Suppressor macrophage treated with lipopolysaccharide for 4 hours (primary cell): ENCODE measurements around the gene IL31.
A peak's percentile ranks its signal among the peaks of the same experiment; 100 is the strongest.
"Not testable (repeated sequence)": the region's sequence is repeated elsewhere in the genome, so short reads cannot be mapped to it uniquely, and the experiment has no call there.

Experiments used
- DNase-seq: peaks from one replicate; pipeline ENCODE4 v3.0.0-alpha.2; 2020

IL31 gene

DNA sequence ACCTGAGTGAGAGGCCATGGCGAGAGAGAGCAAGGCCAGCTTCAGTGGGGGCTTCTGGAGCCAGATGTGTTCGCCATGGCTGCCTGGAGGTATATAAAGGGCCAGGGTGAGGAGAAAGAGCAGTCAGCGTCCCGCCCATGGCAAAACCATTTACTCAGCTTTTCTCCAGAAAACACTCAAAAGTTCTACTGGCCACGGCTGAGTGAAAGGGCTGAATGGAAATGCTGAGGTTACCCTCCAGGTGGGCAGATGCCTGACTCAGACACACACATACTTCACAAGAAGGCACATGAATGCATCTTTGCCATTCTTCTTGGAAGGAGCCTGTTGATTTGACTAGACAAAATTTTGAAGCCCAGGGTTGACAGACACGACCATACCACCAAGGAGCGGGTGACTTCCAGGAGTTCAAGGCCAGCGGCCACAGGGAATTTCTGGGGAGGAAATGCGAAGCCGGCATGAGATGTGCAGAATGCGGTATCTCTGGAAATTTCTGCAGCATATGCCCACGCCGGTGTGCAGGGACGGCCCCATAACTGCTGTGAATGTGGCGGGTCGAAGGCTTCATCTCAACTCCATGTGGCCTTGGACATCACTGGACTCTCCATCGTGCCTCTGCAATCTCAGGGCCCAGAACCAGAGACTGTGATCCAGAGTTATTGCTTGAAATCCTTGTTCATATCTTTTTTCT, at the start of gene IL31:
Gene IL31 (minus strand): TSS at position 67 of the 691 bp plus-strand sequence. CDS start 49 bp downstream, at position 18.
- DNase-seq, result no peak

DNA sequence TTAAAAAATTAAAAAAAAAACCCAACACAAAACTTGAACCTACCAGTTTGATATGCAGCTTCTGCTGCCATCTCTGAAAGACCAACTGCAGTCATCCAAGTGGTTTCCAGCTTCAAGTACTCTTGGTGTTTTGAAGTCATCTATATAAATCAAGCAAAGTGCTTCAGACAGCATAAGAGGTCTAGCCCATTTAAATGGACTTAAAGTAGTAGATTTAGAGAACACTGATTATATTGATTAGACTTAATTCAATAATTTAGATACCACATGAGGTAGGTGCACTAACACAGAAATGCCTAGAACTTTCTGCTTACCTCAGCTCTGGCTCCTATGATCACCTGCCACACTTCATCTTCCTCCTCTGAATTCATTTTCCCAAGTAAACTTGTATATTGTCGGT, 42.4 kb upstream of the IL31 start:
- no peak for DNase-seq

DNA sequence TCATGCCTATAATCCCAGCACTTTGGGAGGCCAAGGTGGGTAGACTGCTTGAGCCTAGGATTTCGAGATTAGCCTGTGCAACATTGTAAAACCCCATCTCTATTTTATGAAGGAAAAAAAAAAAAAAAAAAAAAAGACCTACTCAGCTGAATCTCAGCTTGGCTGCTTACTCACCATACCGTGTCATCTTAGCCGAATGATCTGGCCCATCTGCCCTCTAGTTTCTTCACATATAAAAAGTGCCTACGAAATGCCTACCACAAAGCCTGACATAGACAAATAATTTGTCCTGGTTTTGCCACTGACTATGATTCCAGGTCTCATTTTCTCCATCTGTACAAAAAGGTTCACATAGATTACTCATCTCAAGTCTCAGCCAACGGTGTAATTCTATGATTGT, 41.8 kb upstream of the IL31 start:
- peak; percentile 42 for DNase-seq

DNA sequence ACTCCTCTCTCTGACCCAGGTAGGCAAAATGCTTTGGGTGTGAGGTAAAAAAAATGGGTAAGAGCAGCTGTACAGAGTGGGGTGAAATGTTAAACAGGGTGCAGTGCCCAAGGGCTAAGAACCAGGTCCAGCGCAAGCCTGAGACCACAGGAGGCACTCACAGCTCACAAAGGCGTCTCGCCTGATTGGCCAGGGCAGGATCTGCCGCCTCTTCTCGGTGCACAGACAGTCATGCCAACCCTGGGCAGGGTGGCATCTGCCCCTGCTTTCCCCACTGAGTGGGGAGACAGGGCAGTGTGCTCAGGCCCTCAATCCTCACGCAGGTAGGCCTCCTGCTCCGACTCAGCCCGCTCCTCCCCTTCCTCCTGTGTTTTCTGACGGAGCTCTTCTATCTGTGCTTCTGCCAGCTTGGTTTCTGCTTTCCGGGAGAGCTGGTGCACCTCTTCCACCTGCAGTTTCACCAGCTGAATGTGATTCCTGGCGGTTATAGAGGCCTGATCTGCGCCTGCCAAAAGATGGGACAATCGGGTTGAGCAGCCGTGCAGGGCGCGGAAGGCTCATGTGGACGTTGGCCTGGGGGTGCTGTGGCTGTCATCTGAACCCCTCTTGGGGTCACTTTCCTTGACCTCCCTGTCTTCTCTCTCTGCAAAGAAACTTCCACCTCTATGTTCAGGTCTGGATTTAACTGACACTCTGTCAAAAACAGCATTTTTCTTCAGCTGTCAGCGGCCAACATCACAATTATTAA, 34.2 kb upstream of the IL31 start:
- DNase-seq, result no peak

DNA sequence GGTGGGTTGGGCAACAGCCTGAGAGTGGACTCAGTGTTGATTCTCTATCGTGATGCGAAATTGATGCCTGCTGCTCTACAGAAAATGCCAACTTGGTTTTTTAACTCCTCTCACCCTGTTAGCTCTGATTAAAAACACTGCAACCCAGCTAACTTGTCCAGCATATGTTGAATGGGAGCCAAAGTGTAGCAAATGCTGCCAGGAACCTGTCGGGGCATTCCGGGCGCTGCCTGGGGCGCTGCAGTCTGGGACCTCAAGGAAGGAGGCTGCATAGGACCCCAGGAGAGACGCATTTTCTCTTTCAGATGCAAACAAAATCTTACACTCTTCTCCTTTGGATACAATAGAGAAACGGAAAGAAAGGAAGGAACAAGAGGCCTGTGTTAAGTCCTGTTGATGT, 33.4 kb upstream of the IL31 start:
- no peak for DNase-seq

DNA sequence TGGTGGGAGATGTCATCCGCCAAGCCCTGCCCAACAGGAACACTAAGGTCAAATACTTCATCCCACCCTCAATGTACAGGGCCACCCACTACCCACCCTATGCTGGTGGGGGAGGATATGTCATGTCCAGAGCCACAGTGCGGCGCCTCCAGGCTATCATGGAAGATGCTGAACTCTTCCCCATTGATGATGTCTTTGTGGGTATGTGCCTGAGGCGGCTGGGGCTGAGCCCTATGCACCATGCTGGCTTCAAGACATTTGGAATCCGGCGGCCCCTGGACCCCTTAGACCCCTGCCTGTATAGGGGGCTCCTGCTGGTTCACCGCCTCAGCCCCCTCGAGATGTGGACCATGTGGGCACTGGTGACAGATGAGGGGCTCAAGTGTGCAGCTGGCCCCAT, 33.0 kb upstream of the IL31 start:
- DNase-seq, result no peak

DNA sequence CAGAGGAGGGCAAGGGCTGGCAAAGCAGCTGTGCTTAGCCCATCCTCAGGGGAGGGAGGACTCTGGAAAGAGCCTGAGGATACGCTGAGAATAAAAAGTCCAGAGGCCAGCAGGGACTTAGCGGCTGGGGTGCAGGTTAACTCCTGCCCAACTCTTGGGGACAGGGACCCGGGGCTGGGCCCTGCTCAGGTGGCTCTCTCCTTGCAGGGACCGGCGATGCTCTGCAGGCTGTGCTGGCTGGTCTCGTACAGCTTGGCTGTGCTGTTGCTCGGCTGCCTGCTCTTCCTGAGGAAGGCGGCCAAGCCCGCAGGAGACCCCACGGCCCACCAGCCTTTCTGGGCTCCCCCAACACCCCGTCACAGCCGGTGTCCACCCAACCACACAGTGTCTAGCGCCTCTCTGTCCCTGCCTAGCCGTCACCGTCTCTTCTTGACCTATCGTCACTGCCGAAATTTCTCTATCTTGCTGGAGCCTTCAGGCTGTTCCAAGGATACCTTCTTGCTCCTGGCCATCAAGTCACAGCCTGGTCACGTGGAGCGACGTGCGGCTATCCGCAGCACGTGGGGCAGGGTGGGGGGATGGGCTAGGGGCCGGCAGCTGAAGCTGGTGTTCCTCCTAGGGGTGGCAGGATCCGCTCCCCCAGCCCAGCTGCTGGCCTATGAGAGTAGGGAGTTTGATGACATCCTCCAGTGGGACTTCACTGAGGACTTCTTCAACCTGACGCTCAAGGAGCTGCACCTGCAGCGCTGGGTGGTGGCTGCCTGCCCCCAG, 32.3 kb upstream of the IL31 start:
- DNase-seq, result no peak

DNA sequence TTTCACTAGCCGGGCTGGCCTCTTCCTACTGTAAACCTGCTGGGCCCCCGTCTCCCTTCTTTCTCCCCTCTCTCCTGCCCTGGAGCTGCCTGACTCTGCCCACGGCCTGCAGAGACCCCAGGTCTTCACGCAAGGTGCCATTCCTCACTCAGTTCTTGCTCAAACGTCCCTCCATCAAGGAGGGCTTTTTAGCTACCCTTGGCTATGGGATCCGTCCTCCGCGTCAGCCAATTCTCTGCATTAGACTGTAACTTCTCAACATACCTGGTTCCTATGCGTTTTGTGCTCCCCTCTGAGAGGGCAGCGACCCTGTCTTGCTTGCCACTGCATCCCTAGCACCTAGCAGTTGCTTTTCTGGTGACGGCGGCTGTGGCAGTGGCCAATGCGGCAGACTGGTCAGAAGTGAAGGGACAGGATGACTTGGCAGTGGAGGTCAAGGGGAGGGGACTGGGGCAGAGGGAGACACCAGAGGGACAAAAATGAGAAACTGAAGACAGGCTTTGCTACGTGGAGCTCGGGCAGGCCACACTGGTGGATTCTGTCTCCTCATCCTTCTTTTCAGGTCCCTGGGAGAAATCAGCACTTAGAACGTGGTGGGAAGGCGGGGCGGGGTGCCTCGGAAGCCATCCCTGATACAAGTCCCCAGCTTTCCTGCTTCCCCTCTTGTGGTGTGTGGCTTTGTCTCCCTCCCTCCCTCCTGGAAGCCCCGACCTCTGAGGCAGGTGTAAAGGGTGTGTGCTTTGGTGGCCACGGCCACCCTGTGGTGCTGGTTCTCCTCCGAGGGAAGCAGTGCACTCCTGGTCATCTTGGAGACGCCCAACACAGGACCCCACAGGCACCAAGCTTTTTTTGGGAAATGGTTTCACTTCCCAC, 31.3 kb upstream of the IL31 start:
- DNase-seq, result no peak

DNA sequence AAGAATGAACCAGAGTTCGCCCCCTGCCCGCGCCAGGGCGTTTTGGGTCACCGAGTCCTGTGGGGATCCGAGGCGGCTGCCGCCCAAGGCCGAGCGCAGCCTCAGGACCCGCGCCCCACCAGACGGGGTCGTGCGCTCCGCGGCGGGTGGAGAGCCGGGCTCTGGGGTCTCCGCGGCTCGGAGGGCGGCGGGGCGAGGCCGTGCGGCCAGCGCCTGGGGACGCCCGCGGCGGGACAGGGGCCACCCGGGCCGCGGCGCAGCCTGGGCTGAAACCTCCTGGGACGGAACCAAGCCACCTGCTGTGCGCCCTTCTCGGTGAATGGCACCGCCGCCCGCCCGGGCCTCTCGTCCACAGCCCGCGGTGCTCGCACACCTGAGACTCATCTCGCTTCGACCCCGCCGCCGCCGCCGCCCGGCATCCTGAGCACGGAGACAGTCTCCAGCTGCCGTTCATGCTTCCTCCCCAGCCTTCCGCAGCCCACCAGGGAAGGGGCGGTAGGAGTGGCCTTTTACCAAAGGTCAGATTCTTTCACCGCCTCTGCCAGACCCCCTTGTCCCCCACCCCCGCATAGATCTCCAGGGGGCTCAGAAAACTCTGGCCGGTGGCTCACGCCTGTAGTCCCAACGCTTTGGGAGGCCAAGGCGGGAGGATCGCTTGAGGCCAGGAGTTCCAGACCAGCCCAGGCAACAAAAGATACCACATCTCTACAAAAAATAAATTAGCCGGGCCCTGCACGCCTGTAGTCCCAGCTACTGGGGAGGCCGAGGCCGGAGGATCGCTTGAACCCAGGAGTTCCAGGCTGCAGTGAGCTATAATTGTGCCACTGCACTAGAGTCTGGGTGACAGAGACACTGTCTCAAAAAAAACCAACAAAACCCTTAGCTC, 30.4 kb upstream of the IL31 start:
- DNase-seq, result no peak

DNA sequence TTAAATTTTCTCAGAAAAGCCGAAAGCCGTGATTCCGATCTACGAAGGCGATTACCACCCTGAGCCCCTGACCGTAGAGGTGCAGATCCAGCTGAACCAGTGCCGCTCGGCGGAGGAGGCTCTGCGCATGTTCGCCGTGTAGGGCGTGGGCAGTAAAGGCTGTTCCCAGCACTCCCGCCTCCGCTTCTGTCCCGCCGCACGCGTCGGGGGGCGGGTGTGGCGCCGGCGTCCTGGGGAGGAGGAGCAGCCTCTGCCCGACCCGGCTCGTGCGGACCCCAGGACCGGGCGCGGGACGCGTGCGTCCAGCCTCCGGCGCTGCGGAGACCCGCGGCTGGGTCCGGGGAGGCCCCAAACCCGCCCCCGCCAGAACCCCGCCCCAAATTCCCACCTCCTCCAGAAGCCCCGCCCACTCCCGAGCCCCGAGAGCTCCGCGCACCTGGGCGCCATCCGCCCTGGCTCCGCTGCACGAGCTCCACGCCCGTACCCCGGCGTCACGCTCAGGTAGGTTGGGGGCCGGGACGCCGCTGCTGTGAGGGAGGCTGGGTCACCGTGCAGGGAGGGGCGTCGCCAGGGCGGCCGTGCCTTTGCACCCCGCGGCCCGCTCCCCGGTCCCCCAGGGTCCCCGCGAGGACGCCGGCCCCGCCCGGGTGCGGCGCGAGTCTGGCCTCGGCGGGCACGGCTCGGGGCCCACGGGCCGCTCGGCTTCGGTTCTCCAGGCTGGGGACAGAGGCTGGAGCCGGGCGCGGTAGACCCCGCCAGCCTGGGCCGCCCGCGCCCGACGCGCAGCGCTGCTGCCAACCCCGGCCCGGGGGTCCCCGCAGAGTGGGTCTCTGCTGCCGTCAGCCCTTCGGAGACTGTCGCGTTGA, 29.5 kb upstream of the IL31 start, which contains the start of gene B3GNT4:
Gene B3GNT4 (plus strand): TSS at position 409 of the 866 bp plus-strand sequence. CDS start 910 bp downstream, outside the sequence.
- peak; percentile 42 for DNase-seq

DNA sequence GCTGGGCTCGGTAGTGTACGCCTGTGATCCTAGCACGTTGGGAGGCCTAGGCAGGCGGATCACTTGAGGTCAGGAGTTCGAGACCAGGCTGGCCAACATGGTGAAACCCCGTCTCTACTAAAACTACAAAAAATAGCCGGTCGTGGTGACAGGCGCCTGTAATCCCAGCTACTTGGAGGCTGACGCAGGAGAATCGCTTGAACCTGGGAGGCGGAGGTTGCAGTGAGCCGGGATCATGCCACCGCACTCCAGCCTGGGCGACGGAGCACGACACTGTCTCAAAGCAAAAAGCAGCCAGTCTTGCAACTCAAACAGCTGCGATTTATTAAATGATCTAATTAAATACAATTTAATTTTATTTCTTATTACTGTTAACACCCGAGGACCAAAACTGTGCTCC, 28.8 kb upstream of the IL31 start:
- DNase-seq, result not testable (repeated sequence)

DNA sequence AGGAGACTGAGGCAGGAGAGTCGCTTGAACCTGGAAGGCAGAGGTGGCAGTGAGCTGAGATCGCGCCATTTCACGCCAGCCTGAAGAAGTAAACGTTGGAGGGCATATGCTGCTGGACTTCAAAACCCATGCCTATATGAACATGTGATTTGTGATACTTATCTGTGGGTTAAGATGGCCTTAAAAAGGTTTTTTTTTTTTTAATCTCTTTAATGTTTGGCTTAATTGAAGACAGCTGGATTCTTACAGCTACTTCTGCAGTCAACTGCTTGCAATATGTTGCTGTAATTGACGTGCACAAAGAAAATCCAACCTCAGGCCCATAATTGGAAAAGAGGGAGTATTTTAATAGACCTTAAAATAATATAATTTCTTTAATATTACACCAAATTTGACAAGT, 28.0 kb upstream of the IL31 start:
- no peak for DNase-seq

DNA sequence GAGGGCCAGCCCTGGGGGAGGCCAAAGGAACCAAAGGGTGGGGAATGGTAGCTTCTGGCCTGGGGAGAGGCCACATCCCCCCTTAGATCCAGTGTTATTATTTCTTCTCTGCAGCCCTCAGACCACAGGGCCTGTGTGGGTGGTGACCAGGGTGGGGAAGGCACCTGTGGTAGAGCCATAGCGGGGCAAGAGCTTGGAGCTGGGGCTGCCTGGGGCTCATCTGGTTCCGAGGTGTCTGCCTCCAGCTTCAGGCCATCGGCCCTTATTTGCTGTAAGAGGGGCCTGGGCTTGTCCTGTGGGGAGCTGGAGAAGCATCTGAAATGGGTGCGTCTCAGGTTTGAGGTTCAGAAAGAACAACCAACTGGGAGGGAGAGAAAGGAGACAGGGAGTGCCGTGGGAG, 27.4 kb upstream of the IL31 start:
- no peak for DNase-seq

DNA sequence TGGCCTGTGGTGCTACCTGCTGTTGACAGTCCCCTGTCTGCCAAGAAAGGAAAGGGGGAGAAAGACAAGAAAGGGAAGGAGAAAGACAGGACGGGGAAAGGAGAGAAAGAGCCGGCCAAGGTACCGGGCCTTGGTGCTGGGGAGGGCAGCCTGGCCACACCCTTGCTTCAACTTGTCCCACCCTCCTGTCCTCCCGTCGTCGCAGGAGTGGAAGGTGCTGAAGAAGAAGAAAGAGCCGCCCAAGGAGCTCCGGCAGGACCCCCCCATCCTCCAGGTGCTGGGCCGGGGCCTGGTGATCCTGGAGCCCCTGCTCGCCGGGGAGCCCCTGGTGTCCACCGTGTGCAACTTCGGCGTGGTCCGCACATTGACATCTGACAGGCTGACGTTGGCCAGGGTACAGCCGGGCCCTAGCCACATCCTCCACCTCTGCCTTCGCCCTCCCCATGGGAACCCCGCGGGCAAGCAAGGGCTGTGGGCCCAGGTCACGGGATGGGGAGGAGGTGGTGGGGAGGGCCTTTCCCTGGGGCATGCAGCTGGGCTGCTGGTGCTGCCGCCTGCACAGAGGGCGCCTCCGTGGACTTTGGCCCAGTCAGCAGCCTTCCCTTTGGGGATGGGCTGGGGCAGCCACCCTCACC, 26.6 kb upstream of the IL31 start:
- DNase-seq, result no peak

DNA sequence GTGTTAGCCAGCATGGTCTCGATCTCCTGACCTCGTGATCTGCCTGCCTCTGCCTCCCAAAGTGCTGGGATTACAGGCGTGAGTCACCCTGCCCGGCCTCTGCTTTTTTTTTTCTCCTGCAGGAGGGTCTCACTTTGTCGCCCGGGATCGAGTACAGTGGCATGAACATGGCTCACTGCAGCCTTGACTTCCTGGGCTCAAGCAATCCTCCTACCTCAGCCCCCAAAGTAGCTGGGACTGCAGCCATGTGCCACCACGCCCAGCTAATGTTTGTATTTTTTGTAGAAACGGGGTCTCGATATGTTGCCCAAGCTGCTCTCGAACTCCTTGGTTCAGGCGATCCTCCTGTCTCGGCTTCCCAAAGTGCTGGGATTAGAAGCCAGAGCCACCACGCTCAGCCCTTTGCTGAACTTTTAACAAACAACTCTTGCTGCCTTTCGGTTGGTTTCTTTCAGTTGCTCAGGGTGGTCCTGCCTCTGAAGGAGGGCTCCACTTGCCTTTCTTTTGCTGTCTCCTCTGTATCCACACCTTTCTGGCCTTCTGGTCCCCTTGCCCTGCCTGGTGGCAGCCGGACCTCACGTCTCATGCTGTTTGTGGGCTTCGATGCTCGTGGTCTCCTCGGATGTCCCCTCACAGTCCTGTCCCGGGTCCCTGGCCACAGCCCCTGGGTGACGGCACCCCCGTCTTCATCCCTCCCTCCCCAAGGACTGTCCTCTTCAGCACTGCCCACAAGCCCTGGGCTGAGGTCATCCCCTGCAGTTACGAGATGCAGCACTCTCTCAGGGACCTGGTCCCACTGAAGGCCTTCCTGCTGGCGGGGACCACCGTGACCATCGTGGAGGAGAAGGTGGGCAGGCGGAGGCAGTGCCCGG, 25.7 kb upstream of the IL31 start:
- no peak for DNase-seq

DNA sequence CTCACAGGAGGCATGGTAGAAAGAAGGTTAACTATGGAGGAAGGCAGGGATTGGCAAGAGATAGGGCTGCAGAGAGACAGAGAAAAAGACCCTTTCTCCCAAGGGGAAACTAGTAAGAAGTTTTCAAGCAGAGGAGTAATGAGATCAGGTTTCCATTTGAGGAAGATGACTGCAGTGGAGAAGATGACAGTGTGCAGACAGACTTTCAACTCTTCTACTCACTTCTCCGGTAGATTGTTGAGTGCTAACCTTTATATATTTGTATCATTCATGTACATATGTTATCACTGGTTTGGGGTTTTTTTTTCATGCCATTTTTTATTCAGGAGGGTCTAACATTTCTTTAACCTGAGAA, 23.6 kb upstream of the IL31 start:
- DNase-seq, result peak; percentile 41

DNA sequence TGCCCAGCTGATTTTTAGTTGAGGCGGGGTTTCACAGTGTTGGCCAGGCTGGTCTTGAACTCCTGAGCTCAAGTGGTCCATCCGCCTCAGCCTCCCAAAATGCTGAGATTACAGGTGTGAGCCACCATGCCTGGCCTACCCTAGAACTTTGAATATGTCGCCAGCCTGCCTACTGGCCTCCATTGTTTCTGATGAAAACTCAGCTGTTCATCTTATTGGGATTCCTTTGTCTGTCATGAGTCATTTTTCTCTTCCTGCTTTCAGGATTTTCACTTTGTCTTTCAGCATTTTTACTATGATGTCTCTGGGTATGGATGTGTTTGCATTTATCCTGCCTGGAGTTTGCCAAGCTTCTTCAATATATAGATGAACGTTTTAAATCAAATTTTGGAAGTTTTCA, 21.4 kb upstream of the IL31 start:
- DNase-seq, result no peak

DNA sequence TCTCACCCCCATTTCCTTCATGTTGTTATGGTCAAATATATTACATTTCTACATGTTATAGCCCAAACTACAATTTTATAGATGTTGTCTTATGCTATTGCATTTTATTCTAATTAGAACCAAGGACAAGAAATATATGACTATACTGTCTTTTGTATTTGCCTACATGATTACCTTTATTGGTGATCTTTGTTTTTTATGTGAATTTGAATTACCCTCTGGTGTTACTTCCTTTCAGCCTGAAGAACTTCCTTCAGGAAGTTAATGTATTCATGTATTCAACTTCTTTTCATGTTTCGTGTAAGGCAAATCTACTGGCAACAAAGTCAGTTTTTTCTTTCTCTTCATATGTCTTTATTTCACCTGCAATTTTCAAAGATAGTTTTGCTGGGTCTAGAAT, 20.8 kb upstream of the IL31 start:
- DNase-seq, result no peak

DNA sequence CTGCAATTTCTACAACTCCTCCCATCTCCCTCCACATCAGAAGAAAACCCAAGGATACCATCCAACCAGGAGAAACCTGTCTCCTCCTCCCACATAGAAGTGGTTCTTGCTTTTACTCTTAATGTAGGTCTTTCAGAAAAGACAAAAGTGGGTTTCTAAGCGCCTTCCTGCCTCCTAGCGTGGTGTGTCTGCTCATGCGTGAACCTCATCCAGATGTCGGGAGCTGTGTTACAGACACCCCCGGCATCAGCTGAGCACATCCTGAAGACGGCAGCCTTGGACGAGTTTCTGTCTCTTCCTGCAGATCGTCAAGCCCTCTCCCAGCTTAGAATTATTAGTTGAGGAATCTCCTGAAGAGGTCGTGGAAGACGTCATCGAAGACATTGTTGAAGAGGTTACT, 18.4 kb upstream of the IL31 start:
- no peak for DNase-seq
